GM18526 (cell line): ENCODE results near the gene CDSN.

Experiments
- POLR2A ChIP-seq: IDR thresholded peaks from 3 replicates; pipeline ENCODE4 v1.6.1; 2011; ENCODE audit not compliant: insufficient read length; ENCODE audit errors: extremely low read depth

Gene CDSN

DNA sequence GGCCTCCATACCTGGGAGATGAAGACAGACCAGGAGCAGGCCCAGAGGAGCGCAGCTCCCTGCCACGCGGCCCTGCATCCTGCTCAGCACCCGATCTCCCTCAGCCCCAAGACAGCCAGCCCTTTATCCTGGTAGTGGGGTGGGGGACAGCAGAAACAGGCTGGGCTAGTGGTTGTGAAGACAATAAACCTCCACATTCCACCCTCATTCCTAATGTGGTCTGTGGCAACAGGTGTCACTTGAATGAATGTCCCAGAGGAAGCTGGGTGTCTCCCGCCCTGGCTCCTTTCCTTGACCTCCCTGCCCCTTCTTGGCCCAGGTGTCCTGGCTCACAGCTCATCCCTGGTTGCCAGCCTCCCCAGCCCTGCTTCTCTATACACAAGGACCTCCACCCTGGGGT is 7.8 kb downstream of the CDSN start, which contains the start of gene C6orf15:
TSS of gene C6orf15 (minus strand) at position 98 of the 400 bp plus-strand sequence. CDS start at position 78, 20 bp downstream.
- TF ChIP-seq POLR2A, result no peak

DNA sequence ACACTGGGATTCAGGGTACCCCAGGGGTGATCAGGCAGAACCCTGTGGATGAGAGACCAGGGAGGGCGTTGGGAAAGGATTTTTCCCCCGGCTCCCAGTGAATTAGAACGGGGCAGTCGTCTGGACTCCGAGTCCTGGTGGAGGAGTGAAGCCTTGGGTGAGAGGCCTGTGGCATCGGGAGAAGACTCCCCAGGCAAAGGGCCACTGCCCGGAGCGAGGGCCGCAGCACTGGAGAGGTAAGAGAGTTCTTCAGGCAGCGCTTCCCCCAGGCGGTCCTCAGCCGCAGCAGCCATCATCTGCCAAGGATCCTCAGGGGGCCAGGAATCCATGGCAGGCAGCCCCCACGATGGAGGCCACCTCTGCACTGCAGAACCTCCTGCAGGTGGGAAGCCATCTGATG is 8.5 kb downstream of the CDSN start:
- no peak for TF ChIP-seq POLR2A

DNA sequence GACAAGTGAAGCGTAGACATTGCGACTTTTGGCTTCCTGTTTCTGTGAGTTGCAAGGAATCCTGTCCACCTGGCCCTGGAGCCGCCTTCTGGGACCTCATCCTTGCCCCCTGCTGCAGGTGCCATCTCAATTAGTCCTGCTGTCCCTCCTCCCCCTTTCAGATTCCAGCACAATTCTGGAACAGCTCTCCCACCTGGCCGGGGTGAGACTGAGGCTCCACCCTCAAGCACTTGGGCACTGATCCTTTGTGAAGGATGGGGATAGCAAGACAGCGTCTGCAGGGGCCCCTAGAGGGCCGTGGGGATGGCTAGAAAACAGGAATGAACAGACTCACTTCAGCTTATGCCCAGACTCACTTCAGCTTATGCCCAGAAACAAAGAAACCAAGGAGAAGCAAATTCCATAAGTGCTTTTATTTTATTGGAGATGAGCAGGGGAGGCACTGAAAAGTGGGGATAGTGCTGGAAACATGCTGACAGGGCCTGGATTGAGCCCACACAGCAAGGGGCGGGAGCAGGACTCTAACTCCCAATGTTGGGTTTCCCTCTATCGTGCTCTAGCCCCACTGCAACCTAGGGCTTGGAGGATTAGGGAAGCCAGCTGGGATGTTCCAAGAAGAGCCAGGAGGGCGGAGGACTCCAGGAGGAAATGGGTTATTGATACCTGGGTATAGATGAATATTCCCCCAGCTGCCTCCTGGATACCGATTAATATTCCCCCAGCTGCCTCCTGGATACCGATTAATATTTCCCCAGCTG is 9.2 kb downstream of the CDSN start:
- TF ChIP-seq POLR2A, result no peak

DNA sequence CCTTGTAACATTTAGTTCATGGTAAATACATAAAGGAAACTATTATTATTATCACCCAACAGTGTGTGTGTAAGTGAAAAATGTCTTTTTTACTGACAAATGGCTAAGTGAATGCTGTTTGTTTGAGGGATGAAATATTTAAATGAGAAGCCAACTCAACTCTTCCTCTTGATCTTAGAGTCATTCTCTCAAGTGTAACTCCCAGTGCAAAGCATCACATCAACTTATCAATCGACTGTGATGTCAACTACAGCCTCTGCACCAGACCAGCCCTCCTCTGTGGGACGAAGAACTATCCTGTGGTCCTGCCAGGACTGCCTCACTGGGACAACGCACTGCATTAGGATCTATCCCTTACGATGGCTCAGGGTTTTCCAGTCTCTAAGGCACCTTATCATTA is 13.2 kb downstream of the CDSN start:
- no peak for TF ChIP-seq POLR2A

DNA sequence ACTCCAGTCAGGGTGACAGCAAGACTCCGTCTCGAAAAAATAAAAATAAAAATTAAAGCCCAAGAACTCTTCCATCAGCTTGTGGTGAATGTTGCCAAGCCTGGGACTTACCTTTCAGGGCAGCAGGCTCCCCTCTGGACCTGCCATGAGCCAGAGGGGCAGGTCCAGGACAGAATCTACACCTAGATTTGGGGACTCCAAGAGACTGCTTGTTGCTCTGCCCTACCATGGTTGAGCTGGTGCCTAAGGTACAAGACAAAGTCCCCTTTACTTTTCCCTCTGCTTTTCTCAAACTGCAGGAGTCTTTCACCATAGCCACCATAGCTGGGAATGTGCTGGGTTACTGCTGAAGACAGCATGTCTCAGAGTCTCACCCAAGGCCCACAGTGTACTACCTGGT is 17.1 kb downstream of the CDSN start:
- no peak for TF ChIP-seq POLR2A

DNA sequence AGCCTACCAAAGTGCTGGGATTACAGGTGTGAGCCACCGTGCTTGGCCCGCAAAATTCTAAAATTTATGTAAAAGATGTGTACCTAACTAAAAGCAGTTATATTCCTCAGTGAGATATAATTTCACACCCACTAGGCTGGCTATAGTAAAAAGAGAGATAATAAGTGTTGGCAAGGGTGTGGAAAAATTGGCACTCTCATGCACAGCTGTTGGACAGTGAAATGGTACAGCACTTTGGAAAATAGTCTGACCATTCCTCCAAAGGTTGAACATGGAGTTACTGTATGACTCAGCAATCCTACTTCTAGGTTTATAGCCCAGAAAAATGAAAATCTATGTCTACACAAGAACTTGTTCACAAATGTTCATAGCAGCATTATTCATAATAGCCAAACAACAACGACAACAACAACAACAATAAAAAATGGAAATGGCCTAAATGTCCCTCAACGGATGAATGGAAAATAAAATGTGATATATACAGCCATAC is 21.8 kb downstream of the CDSN start:
- no peak for TF ChIP-seq POLR2A

DNA sequence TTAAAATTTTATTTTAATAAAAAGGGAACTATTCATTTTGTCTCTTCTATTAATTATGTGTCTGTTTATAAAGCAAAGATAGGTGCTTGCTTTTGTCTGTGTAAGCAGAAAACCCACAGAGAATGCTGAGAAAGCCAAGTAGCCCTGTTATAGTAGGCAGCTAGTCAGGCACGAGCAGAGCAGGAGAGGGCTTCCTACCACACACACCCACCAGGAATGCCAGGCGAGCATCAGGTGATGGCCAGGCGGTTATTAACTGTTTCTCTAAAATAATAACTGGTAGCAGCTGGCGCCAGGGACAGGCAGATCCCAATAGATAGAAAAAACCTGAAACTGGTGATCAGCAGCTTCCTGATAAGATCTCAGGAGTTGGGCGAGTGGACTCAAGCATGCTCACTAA is 23.6 kb downstream of the CDSN start:
- no peak for TF ChIP-seq POLR2A

DNA sequence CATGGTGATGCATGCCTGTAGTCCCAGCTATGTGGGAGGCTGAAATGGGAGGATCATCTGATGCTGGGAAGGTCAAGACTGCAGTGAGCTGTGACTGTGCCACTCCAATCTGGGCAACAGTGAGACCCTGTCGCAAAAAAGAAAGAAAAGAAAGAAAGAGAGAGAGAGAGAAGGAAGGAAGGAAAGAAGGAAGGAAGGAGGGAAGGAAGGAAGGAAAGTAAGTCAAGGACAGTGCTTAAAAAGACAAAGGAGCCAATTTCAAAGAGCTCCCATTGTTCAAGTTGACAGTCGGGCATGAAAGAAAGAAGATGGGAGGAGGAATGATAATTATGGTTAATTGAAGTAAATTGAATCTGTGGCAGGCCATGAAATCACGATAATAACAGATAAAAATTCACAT is 24.0 kb downstream of the CDSN start:
- TF ChIP-seq POLR2A, result no peak

DNA sequence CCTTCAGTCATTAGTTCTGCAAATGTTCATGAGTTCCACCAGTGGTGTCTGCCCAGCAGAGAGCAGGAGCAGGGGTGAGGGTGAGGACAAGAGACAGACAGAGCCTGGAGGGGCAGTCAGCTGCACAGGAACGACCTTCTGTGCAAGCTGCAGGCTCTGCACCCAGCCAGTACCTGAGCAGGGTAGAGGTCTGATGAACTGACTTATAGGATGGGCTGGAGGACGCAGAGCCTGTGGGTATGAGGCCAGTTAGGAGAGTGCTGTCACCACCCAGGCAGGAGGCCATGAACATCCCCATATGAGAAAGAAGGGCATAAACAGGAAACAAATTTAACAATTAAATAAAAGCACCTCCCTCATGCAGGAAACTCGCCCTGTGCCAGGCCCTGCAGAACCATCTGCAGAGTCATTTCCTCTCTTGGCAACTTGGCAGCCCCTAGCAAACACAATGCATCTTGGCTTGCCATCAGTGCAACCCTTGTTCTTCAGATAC is 25.8 kb downstream of the CDSN start:
- TF ChIP-seq POLR2A, result no peak

DNA sequence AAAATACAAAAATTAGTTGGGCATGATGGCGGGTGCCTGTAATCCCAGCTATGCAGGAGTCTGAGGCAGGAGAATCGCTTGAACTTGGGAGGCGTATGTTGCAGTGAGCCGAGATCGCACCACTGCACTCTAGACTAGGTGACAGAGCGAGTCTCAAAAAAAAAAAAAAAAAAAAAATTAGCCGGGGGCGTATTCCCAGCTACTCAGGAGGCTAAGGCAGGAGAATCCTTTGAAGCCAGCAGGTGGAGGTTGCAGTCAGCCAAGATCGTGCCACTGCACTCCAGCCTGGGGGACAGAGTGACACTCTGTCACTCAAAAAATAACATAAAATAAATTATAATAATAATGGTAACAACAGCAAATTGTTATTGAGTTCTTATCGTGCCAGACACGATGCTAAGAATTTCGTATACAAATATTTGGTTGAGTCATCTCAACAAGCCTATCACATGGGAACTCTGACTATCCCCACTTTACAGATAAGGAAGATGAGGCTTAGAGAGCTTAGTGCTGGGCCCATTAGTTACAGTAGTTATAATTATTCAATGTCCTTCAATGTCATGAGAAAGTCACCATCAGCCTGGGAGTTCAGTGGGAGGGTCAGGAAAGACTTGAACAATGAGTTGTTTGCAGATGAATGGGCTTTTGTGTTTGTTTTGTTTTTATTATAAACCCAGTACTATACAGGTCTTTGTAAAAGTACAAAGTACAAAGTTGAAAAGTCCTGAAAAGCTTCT is 27.3 kb downstream of the CDSN start:
- no peak for TF ChIP-seq POLR2A

DNA sequence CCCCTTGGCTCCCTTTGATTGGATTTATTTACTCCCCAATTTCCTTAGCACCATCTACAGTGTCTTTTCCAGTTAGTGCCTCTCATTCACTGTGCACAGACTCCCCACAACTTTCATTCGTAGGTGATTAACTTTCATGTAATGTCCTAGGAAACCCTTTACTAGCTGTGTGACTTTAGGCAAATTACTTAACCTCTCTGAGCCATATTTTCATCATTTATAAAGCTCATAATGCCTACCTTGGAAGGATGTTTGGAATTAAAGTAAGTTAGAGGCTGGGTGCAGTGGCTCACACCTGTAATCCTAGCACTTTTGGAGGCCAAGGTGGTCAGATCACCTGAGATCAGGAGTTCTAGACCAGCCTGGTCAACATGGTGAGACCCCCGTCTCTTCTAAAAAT is 28.0 kb downstream of the CDSN start:
- no peak for TF ChIP-seq POLR2A

DNA sequence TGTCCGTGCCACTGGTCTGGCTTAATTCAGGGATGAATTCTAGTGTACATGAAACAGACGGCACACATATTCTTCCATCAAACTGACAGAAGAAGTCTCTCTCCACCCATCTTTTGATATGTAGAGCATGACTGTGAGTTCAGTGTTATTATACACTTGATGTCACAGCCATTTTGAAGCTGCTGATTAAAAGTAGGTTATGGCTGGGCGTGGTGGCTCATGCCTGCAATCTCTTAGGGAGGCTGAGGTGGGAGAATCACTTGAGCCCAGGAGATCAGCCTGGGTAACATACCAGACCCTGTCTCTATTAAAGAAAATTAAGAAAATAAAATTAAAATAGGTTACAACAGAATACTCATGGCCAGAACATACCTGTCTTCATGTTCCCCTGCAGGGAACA is 28.6 kb downstream of the CDSN start:
- no peak for TF ChIP-seq POLR2A

DNA sequence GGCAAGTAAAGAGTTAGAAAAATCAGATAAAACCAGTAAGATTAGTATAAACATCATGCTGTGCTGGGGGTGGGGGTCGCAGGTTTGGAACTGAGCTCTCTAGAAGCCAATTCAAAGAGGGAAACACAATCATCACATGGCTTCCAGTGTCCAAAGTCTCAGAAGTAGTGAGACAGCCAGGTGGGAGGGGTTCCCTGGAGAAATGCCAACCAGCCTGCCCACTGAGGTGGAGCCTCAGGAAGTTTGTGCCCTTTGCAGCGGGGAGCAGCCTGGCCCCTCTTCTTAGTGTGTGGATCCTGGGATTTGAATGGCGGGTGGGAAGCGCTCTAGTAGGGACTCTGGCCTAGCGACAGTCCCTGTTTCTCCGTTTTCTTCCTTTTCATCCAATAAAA is 29.3 kb downstream of the CDSN start:
- no peak for TF ChIP-seq POLR2A

DNA sequence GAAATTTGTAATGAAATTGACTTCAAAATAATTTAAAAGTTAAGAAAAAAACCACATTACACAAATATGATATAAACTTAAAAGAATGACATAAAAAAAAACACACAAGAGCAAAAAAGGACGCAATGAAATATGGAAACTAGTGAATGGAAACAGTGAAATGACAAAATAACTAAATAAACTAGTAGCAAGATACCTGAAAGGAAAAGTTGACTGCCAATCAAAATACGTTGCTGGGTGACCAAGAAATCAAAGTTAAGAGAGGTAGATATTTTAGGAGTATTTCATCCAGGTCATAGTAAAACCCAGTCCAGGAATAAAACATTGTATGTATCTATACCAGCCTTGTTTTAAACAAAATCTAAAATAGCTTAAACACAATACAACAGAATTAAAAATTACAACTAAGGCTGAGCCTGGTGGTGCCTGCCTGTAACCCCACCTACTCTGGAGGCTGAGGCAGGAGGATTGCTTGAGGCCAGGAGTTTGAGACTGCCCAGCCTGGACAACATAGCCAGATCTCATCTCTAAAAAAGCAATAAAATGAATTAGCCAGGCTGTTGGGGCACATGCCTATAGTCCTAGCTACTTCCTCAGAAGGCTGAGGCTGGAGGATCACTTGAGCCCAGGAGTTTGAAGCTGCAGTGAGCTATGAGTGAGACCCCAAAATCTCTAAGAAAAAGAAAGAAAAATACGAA is 29.8 kb downstream of the CDSN start:
- TF ChIP-seq POLR2A, result no peak

DNA sequence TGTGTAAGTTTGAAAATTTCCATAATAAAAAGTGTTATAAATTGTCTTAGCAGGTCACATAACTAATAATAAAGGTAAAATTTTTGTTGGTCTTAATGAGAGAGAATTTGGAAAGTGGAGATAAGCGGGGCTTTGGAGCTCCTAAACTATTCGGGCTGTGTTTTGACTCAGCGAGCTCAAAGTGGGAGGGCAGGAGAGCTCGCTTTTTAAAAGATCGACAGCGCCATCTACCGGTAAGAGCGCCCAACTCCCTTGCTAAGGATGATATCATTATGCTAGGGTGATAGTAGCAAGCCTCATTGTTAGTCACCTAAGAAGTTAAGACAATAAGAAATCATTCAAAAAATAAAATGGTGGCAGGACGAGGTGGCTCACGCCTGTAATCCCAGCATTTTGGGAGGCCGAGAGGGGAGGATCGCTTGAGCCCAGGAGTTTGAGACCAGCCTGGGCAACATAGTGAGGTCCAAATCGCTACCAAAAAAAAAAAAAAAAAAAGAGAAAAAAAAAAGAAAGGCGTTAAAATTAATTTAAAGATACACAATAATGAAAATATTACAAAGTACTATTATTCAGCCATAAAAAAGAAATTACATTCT is 32.7 kb downstream of the CDSN start:
- no peak for TF ChIP-seq POLR2A
